GM21390 (cell line): ENCODE measurements around the gene MYRF.

Source experiments
- ATAC-seq: cut with Tn5 transposase; IDR thresholded peaks from one replicate; pipeline ENCODE4 v1.9.1; 2021; ENCODE audit not compliant: unreplicated experiment

The MYRF gene

GRCh38 chr11:61757213-61757862 lies 4.9 kb downstream of the MYRF start:
- no peak for ATAC-seq

GRCh38 chr11:61760946-61761345 lies 8.5 kb downstream of the MYRF start:
- no peak for ATAC-seq

- no peak for ATAC-seq
These were observed 9.2 kb downstream of the MYRF start for GRCh38 chr11:61761440-61762222.

GRCh38 chr11:61762223-61762615 lies 9.8 kb downstream of the MYRF start:
- ATAC-seq, result no peak

- no peak for ATAC-seq
These were observed 10.4 kb downstream of the MYRF start for GRCh38 chr11:61762798-61763197.

- ATAC-seq, result no peak
These were observed 11.6 kb downstream of the MYRF start for GRCh38 chr11:61763930-61764605.

GRCh38 chr11:61764606-61765260 lies 12.3 kb downstream of the MYRF start:
- no peak for ATAC-seq

GRCh38 chr11:61765550-61766253 lies 13.3 kb downstream of the MYRF start:
- ATAC-seq, result no peak

GRCh38 chr11:61766353-61766841 lies 14.0 kb downstream of the MYRF start:
- no peak for ATAC-seq

GRCh38 chr11:61768376-61769076 lies 16.1 kb downstream of the MYRF start:
- no peak for ATAC-seq

GRCh38 chr11:61769169-61769920 lies 16.9 kb downstream of the MYRF start:
- ATAC-seq, result no peak

GRCh38 chr11:61769946-61770683 lies 17.7 kb downstream of the MYRF start:
- no peak for ATAC-seq

GRCh38 chr11:61771195-61771894 lies 18.9 kb downstream of the MYRF start:
- no peak for ATAC-seq

- ATAC-seq, result no peak
These were observed 19.6 kb downstream of the MYRF start for GRCh38 chr11:61771985-61772455.

GRCh38 chr11:61773356-61773755 lies 20.9 kb downstream of the MYRF start:
- no peak for ATAC-seq

- no peak for ATAC-seq
These were observed 21.4 kb downstream of the MYRF start for GRCh38 chr11:61773809-61774208.

- ATAC-seq, result no peak
These were observed 22.0 kb downstream of the MYRF start for GRCh38 chr11:61774411-61774810.

GRCh38 chr11:61775106-61775505 lies 22.7 kb downstream of the MYRF start:
- ATAC-seq, result no peak
